Vagina (tissue), 2 donors: Measurements from ENCODE around the gene GOLGA8J.

Experiments used
- POLR2AphosphoS5 ChIP-seq, 2 donors: sonication (generic); formaldehyde crosslinking; IDR thresholded peaks; one replicate each; pipeline ENCODE4 v1.9.0; 2017; ENCODE audit warnings: antibody characterized with exemption in 2 of 2, mild to moderate bottlenecking in 2 of 2, low read depth in 1 of 2; ENCODE audit not compliant: insufficient read depth in 1 of 2
- TF ChIP-seq, protein P1 (sequence below), 3 experiments: fragments of 450-650 bp in 2 of 3; fragments of 200-600 bp in 1 of 3; sonication (generic) in 1 of 3; IDR thresholded peaks; one replicate each; pipeline ENCODE4 v1.5.1; 2017 to 2019; ENCODE audit warnings: antibody characterized with exemption in 3 of 3, mild to moderate bottlenecking in 2 of 3, moderate library complexity in 2 of 3

GRCh38 chr15:30042556-30042955 is 40.2 kb upstream of the GOLGA8J start:
- TF ChIP-seq, protein P1, sequence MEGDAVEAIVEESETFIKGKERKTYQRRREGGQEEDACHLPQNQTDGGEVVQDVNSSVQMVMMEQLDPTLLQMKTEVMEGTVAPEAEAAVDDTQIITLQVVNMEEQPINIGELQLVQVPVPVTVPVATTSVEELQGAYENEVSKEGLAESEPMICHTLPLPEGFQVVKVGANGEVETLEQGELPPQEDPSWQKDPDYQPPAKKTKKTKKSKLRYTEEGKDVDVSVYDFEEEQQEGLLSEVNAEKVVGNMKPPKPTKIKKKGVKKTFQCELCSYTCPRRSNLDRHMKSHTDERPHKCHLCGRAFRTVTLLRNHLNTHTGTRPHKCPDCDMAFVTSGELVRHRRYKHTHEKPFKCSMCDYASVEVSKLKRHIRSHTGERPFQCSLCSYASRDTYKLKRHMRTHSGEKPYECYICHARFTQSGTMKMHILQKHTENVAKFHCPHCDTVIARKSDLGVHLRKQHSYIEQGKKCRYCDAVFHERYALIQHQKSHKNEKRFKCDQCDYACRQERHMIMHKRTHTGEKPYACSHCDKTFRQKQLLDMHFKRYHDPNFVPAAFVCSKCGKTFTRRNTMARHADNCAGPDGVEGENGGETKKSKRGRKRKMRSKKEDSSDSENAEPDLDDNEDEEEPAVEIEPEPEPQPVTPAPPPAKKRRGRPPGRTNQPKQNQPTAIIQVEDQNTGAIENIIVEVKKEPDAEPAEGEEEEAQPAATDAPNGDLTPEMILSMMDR (IDR thresholded peaks at IDR 0.05) = no peak
- no peak for TF ChIP-seq POLR2AphosphoS5 (IDR thresholded peaks at IDR 0.05; ENCODE audit: insufficient read depth in 1 of 2, low read depth in 1 of 2)
